Testis (tissue), 2 donors: ENCODE data around the gene GDNF.

Experiments
- CTCF ChIP-seq, 3 experiments: fragments of 450-650 bp in 2 of 3; fragments of 200-600 bp in 1 of 3; sonication (generic) in 1 of 3; IDR thresholded peaks; one replicate each; pipeline ENCODE4 v1.5.1; 2016 to 2019; ENCODE audit warnings: antibody characterized with exemption in 3 of 3, mild to moderate bottlenecking in 2 of 3, moderate library complexity in 1 of 3
- POLR2A ChIP-seq: fragments of 450-650 bp; IDR thresholded peaks from one replicate; pipeline ENCODE4 v1.6.1; 2017; ENCODE audit warnings: antibody characterized with exemption, mild to moderate bottlenecking, moderate library complexity

- TF ChIP-seq CTCF (IDR thresholded peaks at IDR 0.05) (no peak), POLR2A (no peak)
These were observed 48.5 kb downstream of the GDNF start for GRCh38 chr5:37791321-37791720.
